GM19023 (cell line): ENCODE results near the gene DAGLA.

ENCODE experiments used
- ATAC-seq: cut with Tn5 transposase; IDR thresholded peaks from one replicate; pipeline ENCODE4 v1.9.1; 2021; ENCODE audit warnings: mild to moderate bottlenecking, moderate library complexity; ENCODE audit not compliant: unreplicated experiment

The DAGLA gene

GRCh38 chr11:61762798-61763197 lies 82.6 kb downstream of the DAGLA start:
- no peak for ATAC-seq

- ATAC-seq, result no peak
These were observed 83.9 kb downstream of the DAGLA start for GRCh38 chr11:61763930-61764605.

- ATAC-seq, result no peak
These were observed 84.5 kb downstream of the DAGLA start for GRCh38 chr11:61764606-61765260.

GRCh38 chr11:61765550-61766253 lies 85.5 kb downstream of the DAGLA start:
- no peak for ATAC-seq

- ATAC-seq, result no peak
These were observed 86.2 kb downstream of the DAGLA start for GRCh38 chr11:61766353-61766841.

GRCh38 chr11:61768376-61769076 lies 88.3 kb downstream of the DAGLA start:
- ATAC-seq, result no peak

- no peak for ATAC-seq
These were observed 89.2 kb downstream of the DAGLA start for GRCh38 chr11:61769169-61769920.

- no peak for ATAC-seq
These were observed 89.9 kb downstream of the DAGLA start for GRCh38 chr11:61769946-61770683.

GRCh38 chr11:61771195-61771894 lies 91.2 kb downstream of the DAGLA start:
- no peak for ATAC-seq

- ATAC-seq, result no peak
These were observed 91.8 kb downstream of the DAGLA start for GRCh38 chr11:61771985-61772455.

GRCh38 chr11:61773356-61773755 lies 93.2 kb downstream of the DAGLA start:
- no peak for ATAC-seq

GRCh38 chr11:61773809-61774208 lies 93.6 kb downstream of the DAGLA start:
- ATAC-seq, result no peak

GRCh38 chr11:61774411-61774810 lies 94.2 kb downstream of the DAGLA start:
- ATAC-seq, result no peak

- ATAC-seq, result no peak
These were observed 94.9 kb downstream of the DAGLA start for GRCh38 chr11:61775106-61775505.

- ATAC-seq, result no peak
These were observed 95.7 kb downstream of the DAGLA start for GRCh38 chr11:61775606-61776554.

GRCh38 chr11:61776561-61777075 lies 96.4 kb downstream of the DAGLA start:
- no peak for ATAC-seq

GRCh38 chr11:61777234-61778090 lies 97.3 kb downstream of the DAGLA start:
- no peak for ATAC-seq
